ENCODE measurements around the gene TMED7. TPM values are rescaled to one million over a fixed set of nuclear protein-coding genes. Genes with fewer than 3 reads are reported as not detected.

The TMED7 gene
- total RNA-seq, 1 donor from 2014 or later, result 89.9 TPM

DNA sequence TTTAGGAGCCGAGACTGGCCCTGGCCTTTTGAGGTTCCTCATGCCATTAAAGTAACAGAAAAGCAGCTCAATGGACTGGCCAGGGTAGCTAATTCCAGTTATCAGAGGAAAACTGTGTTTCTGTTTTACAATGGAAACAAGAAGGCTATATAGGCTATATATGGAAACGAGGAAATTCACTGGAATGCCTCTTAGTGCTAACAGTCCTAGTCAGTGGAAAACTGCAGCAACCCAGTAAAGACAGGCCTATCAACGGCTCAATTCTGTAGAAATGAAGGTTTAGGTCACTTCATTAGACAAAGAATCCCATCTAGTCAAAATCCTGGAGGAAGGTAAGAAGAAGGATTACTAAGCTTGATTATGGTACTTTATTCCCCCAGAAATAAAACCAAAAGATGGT lies 20.4 kb downstream of the TMED7 start:
- Mint-ChIP-seq H3K27me3 (ENCODE audit: unreplicated experiment) (no peaks in the 10 kb centered on the region), H3K4me3 (ENCODE audit: unreplicated experiment) (no peak overlapping the region), H3K4me1 (ENCODE audit: unreplicated experiment) (peaks cover 11% of the 10 kb centered on the region), H3K36me3 (ENCODE audit: low read depth, unreplicated experiment) (no peaks in the 10 kb centered on the region), H3K27ac (ENCODE audit: unreplicated experiment) (no peak overlapping the region), H3K9me3 (ENCODE audit: unreplicated experiment) (no peaks in the 10 kb centered on the region)
- DNase-seq (ENCODE audit: low spot score), result no peak
- TF ChIP-seq, protein P1, sequence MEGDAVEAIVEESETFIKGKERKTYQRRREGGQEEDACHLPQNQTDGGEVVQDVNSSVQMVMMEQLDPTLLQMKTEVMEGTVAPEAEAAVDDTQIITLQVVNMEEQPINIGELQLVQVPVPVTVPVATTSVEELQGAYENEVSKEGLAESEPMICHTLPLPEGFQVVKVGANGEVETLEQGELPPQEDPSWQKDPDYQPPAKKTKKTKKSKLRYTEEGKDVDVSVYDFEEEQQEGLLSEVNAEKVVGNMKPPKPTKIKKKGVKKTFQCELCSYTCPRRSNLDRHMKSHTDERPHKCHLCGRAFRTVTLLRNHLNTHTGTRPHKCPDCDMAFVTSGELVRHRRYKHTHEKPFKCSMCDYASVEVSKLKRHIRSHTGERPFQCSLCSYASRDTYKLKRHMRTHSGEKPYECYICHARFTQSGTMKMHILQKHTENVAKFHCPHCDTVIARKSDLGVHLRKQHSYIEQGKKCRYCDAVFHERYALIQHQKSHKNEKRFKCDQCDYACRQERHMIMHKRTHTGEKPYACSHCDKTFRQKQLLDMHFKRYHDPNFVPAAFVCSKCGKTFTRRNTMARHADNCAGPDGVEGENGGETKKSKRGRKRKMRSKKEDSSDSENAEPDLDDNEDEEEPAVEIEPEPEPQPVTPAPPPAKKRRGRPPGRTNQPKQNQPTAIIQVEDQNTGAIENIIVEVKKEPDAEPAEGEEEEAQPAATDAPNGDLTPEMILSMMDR (IDR thresholded peaks at IDR 0.05; ENCODE audit: unreplicated experiment), result no peak

DNA sequence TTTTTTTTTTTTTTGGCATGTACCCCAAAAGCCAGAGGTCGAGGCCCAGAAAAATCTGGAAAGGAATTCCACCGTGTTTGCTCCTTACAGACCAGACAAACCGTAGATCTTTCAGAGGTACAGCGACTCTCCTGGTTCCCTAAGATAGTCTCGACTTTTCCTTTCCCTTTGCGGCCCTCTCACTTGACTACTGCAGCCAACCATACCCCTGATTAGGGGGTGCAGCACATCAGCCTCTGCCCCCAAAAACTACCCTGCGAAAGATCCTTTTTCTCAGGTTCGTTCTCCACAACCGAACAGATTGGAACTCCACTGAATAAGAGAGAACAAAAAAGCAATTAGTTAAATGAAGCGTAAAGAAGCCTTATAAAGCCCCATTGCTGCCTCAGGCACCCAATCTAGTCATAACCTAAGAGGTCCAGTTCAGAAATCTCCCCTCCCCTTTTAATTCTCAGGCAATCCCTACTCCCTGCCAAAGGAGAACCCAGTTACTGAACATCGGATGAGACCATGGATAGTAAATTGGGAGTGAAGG lies 23.2 kb downstream of the TMED7 start:
- peaks cover 2% of the 10 kb centered on the region for H3K27me3 Mint-ChIP-seq (ENCODE audit: unreplicated experiment)
- peak overlapping the region; percentile 75 for H3K4me3 Mint-ChIP-seq (ENCODE audit: unreplicated experiment)
- no peaks in the 10 kb centered on the region for H3K36me3 Mint-ChIP-seq (ENCODE audit: low read depth, unreplicated experiment)
- peaks cover 11% of the 10 kb centered on the region for H3K4me1 Mint-ChIP-seq (ENCODE audit: unreplicated experiment)
- H3K27ac Mint-ChIP-seq (ENCODE audit: unreplicated experiment), result no peak overlapping the region
- TF ChIP-seq, protein P1 (IDR thresholded peaks at IDR 0.05; ENCODE audit: unreplicated experiment), result no peak
- no peaks in the 10 kb centered on the region for H3K9me3 Mint-ChIP-seq (ENCODE audit: unreplicated experiment)
- no peak for DNase-seq (ENCODE audit: low spot score)

DNA sequence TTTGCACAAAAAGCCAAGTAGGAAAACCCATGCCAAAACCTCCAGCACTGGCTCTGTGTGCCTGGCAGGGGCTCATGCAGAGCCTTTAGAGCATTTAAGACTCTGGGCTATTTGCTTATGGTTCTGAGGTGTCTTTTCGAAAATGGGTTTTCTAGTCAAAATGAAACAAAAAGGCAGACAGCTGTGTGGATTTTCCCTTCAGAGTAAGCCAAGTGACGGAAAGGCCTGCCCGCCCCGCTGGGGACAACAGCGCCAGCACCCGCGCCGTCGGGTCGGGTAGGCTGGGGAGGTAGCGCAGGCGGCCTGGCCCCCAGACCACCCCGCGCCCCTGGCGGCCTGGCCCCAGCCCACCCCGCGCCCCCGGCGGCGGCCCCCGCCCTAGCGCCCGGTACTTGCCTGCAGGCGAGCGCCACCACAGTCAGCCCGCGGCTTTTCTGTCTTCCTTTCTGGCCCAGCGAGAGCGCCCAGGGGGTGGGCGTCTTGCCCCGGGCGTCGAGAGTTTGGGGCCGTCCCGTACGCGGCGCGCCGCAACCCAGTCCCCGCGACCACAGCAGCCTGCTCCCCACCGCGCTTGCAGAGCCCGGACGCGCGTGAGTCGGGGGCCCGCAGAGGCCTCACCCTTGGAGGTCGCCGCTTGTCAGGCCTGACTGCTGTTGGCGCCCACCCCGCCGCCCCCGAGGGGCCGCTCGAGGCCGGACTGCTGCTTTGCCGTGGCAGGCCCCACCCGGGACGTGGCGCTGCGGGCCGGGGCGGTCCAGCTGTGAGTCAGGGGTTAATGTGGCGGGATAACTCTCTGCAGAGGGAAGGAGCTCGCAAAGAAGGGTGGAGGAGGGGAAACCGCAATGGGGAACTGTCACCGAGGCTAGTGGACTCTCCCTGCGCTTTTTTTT lies 23.9 kb downstream of the TMED7 start, which contains the start of gene TICAM2:
Gene TICAM2 (minus strand): TSS at position 779 of the 890 bp plus-strand sequence. CDS start 21,223 bp downstream, outside the sequence.
- Mint-ChIP-seq H3K27ac (ENCODE audit: unreplicated experiment) (no peak within 1 kb of the TSS), H3K9me3 (ENCODE audit: unreplicated experiment) (no peaks in the 10 kb centered on the region), H3K27me3 (ENCODE audit: unreplicated experiment) (peaks cover 3% of the 10 kb centered on the region), H3K4me3 (ENCODE audit: unreplicated experiment) (peak within 1 kb of the TSS; percentile 75), H3K36me3 (ENCODE audit: low read depth, unreplicated experiment) (no peaks in the 10 kb centered on the region), H3K4me1 (ENCODE audit: unreplicated experiment) (peaks cover 11% of the 10 kb centered on the region)
- DNase-seq (ENCODE audit: low spot score), result peak; percentile 67
- TF ChIP-seq, protein P1 (IDR thresholded peaks at IDR 0.05; ENCODE audit: unreplicated experiment), result peak; percentile 30

DNA sequence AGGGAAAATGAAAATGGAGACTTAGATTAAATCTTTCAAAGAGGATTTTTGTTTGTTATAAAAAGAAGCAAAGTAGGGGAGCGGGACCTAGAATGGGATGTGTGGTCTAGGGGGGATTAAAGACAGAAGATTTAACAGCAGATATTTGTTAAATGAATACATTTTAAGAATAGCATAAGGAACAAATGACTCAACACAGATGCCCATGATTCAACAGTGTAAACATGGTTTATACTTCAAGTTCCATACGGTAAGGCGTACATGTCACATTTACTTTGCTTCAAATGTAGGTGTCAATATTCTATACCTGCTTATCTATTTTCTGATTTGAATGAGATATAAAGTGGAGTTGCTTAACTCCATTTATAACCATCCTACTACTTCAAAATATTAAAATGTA lies 25.1 kb downstream of the TMED7 start:
- Mint-ChIP-seq H3K9me3 (ENCODE audit: unreplicated experiment) (no peaks in the 10 kb centered on the region), H3K27me3 (ENCODE audit: unreplicated experiment) (peaks cover 3% of the 10 kb centered on the region), H3K4me3 (ENCODE audit: unreplicated experiment) (no peak overlapping the region), H3K4me1 (ENCODE audit: unreplicated experiment) (peaks cover 10% of the 10 kb centered on the region), H3K36me3 (ENCODE audit: low read depth, unreplicated experiment) (no peaks in the 10 kb centered on the region), H3K27ac (ENCODE audit: unreplicated experiment) (no peak overlapping the region)
- TF ChIP-seq, protein P1 (IDR thresholded peaks at IDR 0.05; ENCODE audit: unreplicated experiment), result no peak
- DNase-seq (ENCODE audit: low spot score), result no peak

DNA sequence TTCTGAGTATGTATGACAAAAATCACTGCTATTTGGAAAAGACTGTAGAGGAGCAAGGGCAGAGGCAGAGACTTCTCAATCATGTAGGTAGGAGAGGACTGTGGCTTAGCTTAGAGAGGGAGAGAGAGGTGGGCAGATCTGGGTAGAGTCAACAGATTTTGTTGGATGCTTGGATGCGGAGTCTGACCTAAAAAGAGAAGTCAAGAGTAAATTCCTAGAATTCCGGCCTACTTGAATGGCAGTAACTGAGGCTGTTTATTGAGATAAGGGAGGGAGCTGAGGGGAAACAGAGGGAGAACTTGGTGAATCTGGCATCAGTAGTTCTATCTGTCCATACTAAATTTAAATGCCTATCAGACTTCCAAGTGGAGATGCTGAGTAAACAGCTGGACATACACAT lies 25.9 kb downstream of the TMED7 start:
- H3K27ac Mint-ChIP-seq (ENCODE audit: unreplicated experiment), result no peak overlapping the region
- no peak for DNase-seq (ENCODE audit: low spot score)

More for the DNA sequence above, 25.9 kb downstream of the TMED7 start:
- H3K4me1 Mint-ChIP-seq (ENCODE audit: unreplicated experiment), result peaks cover 7% of the 10 kb centered on the region
- no peaks in the 10 kb centered on the region for H3K36me3 Mint-ChIP-seq (ENCODE audit: low read depth, unreplicated experiment)
- TF ChIP-seq, protein P1 (IDR thresholded peaks at IDR 0.05; ENCODE audit: unreplicated experiment), result no peak
- H3K4me3 Mint-ChIP-seq (ENCODE audit: unreplicated experiment), result no peak overlapping the region
- H3K27me3 Mint-ChIP-seq (ENCODE audit: unreplicated experiment), result peaks cover 3% of the 10 kb centered on the region
- no peaks in the 10 kb centered on the region for H3K9me3 Mint-ChIP-seq (ENCODE audit: unreplicated experiment)
